Gastroesophageal sphincter (tissue), 3 donors: ENCODE measurements around the gene CPB2.

Experiments used
- CTCF ChIP-seq, 4 experiments: fragments of 200-600 bp in 2 of 4; fragments of 450-650 bp in 2 of 4; sonication (generic) in 1 of 4; IDR thresholded peaks; one replicate each; pipeline ENCODE4 v1.5.1; 2017 to 2019; ENCODE audit warnings: antibody characterized with exemption in 4 of 4, mild to moderate bottlenecking in 2 of 4, moderate library complexity in 2 of 4
- POLR2A ChIP-seq, 2 donors: fragments of 450-650 bp; IDR thresholded peaks; one replicate each; pipeline ENCODE4 v1.6.1; 2017; ENCODE audit warnings: antibody characterized with exemption in 2 of 2, mild to moderate bottlenecking in 2 of 2, moderate library complexity in 1 of 2

GRCh38 chr13:46041419-46041839 lies 63.4 kb downstream of the CPB2 start:
- TF ChIP-seq POLR2A (IDR thresholded peaks at IDR 0.05), result no peak
- no peak for TF ChIP-seq CTCF (IDR thresholded peaks at IDR 0.05)
